Left cardiac atrium (tissue), 4 donors: ENCODE data around the gene FAM53B. TPM values are rescaled to one million over a fixed set of nuclear protein-coding genes. Genes with fewer than 3 reads are reported as not detected.

Experiments used
- ATAC-seq, 2 donors: fragments of 200-7000 bp; cut with Tn5 transposase; one replicate each; pipeline ENCODE4 v1.9.1; 2020; ENCODE audit warnings: mild to moderate bottlenecking in 2 of 2, moderate library complexity in 2 of 2
- DNase-seq: peaks from one replicate; pipeline ENCODE4 v3.0.0-alpha.2; 2020
- intact Hi-C, 2 donors: fragments of 100-400 bp; cut with DNase I; formaldehyde crosslinking; loops; one replicate each; pipeline versions ENCODE4 v1.14.1 to v1.15.1; 2022 to 2023
- total RNA-seq, 2 donors: library from RNA; stranded (reverse); fragmentation: NEBNext Ultra II Directional; extraction: Animal tissue kit (Norgen Biotek cat#: 25700); gene quantifications; one replicate each; pipeline ENCODE4 v1.2.1, GENCODE V29; 2021
- donor health status: DM: no; HTN: yes; CAD: no.
- donor health status: DM: no; HTN: yes; CAD: no; lungs with severe emphysema.
- donor health status: DM: yes; HTN: yes; CAD: no.
- donor health status: Dilated cardiomyopathy.

Gene FAM53B
- total RNA-seq, 2 donors from 2014 or later = 23.3 to 31.4 TPM

- DNase-seq (peak; percentile 84), ATAC-seq (peak; percentile 70)
- intact Hi-C loops = loop anchor here in 1 of 2 donors (2.0 kb wide), 1 partner anchor 37 kb away; no protein-coding TSS in a partner anchor
Observed at GRCh38 chr10:124703778-124704427, 40.3 kb downstream of the FAM53B start.

GRCh38 chr10:124703372-124703771, 40.8 kb downstream of the FAM53B start:
- no peak for DNase-seq

GRCh38 chr10:124701881-124702656, 42.1 kb downstream of the FAM53B start:
- DNase-seq (peak; percentile 76), ATAC-seq (peak; percentile 1 to 21)
- intact Hi-C loops = loop anchor here in 1 of 2 donors (2.0 kb wide), 1 partner anchor 39 kb away; no protein-coding TSS in a partner anchor

More at GRCh38 chr10:124703372-124703771, 40.8 kb downstream of the FAM53B start:
- ATAC-seq = no peak
- intact Hi-C loops = loop anchor here in 1 of 2 donors (2.0 kb wide), 1 partner anchor 37 kb away; no protein-coding TSS in a partner anchor

GRCh38 chr10:124701435-124701834, 42.7 kb downstream of the FAM53B start:
- DNase-seq (peak; percentile 97), ATAC-seq (peak; percentile 87 to 90)
- intact Hi-C loops = no loop called here

GRCh38 chr10:124701038-124701365, 43.2 kb downstream of the FAM53B start:
- ATAC-seq (no peak), DNase-seq (peak; percentile 21)
- intact Hi-C loops = no loop called here

GRCh38 chr10:124700293-124701037, 43.7 kb downstream of the FAM53B start:
- ATAC-seq (no peak), DNase-seq (peak; percentile 15)
- intact Hi-C loops = no loop called here

- intact Hi-C loops = no loop called here
- no peak for ATAC-seq
Observed at GRCh38 chr10:124699471-124700292, 44.5 kb downstream of the FAM53B start.

GRCh38 chr10:124698545-124699469, 45.4 kb downstream of the FAM53B start:
- DNase-seq (peak; percentile 11), ATAC-seq (no peak)
- intact Hi-C loops = no loop called here

More at GRCh38 chr10:124699471-124700292, 44.5 kb downstream of the FAM53B start:
- peak; percentile 41 for DNase-seq

- ATAC-seq (no peak), DNase-seq (peak; percentile 18)
- intact Hi-C loops = no loop called here
Observed at GRCh38 chr10:124697837-124698544, 46.2 kb downstream of the FAM53B start.

GRCh38 chr10:124697443-124697836, 46.7 kb downstream of the FAM53B start:
- intact Hi-C loops = no loop called here
- ATAC-seq (no peak), DNase-seq (peak; percentile 8)

- peak; percentile 12 for DNase-seq
- intact Hi-C loops = no loop called here
- ATAC-seq = no peak
Observed at GRCh38 chr10:124696446-124697392, 47.5 kb downstream of the FAM53B start.

- intact Hi-C loops = no loop called here
- ATAC-seq = no peak
- no peak for DNase-seq
Observed at GRCh38 chr10:124695259-124695658, 48.9 kb downstream of the FAM53B start.

- no peak for ATAC-seq
- intact Hi-C loops = no loop called here
- peak; percentile 22 for DNase-seq
Observed at GRCh38 chr10:124694481-124695220, 49.5 kb downstream of the FAM53B start.

GRCh38 chr10:124693801-124694416, 50.3 kb downstream of the FAM53B start:
- ATAC-seq = peak in 1 of 2 donors; percentile 7
- peak; percentile 19 for DNase-seq
- intact Hi-C loops = no loop called here

GRCh38 chr10:124693396-124693795, 50.8 kb downstream of the FAM53B start:
- DNase-seq (peak; percentile 14), ATAC-seq (peak in 1 of 2 donors; percentile 22)
- intact Hi-C loops = no loop called here
